ENCODE measurements around the gene COL9A2. TPM values are rescaled to one million over a fixed set of nuclear protein-coding genes. Genes with fewer than 3 reads are reported as not detected.

Gene COL9A2
- total RNA-seq, 4 donors from 2014 or later: 1.6 to 15.6 (median 9.0) TPM

DNA sequence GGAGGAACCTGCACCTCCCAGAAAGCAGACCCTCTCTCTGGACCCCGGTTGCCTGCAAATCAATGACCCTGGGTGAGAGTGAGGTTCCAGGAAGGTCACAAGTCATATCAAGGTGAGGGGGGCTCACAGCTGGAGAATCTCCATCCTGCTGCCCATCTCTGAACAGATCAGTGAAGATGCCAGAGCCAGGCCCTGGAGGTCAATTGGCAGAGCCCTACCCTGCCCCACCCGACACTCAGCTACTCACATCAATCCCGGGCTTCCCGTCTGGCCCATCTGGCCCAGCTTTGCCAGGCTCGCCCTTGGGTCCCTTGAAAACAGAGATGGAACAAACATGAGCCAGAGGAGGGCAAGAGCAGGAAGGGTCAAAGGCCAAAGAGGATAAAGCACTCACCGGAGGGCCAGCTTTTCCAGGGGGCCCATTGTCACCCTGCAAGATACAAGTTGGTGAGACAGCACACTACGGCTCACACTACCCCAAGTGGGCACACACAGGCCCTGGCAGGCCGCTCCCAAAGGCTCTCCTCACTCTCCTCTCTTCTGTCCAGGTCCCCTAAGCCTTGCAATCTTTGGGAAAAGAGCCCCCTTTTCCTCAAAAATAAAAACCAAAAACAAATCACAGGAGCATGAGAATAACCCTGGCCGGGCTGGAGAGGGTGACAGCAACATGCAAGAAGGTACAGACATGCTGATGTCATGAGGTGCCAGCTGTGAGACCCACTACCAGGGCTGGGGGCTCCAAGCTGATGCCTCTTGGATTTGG lies 2.9 kb downstream of the COL9A2 start:
- TF ChIP-seq, protein P1, sequence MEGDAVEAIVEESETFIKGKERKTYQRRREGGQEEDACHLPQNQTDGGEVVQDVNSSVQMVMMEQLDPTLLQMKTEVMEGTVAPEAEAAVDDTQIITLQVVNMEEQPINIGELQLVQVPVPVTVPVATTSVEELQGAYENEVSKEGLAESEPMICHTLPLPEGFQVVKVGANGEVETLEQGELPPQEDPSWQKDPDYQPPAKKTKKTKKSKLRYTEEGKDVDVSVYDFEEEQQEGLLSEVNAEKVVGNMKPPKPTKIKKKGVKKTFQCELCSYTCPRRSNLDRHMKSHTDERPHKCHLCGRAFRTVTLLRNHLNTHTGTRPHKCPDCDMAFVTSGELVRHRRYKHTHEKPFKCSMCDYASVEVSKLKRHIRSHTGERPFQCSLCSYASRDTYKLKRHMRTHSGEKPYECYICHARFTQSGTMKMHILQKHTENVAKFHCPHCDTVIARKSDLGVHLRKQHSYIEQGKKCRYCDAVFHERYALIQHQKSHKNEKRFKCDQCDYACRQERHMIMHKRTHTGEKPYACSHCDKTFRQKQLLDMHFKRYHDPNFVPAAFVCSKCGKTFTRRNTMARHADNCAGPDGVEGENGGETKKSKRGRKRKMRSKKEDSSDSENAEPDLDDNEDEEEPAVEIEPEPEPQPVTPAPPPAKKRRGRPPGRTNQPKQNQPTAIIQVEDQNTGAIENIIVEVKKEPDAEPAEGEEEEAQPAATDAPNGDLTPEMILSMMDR (IDR thresholded peaks at IDR 0.05): no peak

GRCh38 chr1:40313329-40313957 lies 3.6 kb downstream of the COL9A2 start:
- ATAC-seq (ENCODE audit: low FRiP score): no peak

More for the DNA sequence above, 2.9 kb downstream of the COL9A2 start:
- no peak for DNase-seq (ENCODE audit: low spot score)
- ATAC-seq (ENCODE audit: low FRiP score): no peak

GRCh38 chr1:40312238-40313205 lies 4.6 kb downstream of the COL9A2 start:
- ATAC-seq (ENCODE audit: low FRiP score) (no peak), DNase-seq (ENCODE audit: low spot score) (no peak)
- TF ChIP-seq, protein P1 (IDR thresholded peaks at IDR 0.05): no peak

More at GRCh38 chr1:40313329-40313957, 3.6 kb downstream of the COL9A2 start:
- DNase-seq (ENCODE audit: low spot score): no peak
- TF ChIP-seq, protein P1 (IDR thresholded peaks at IDR 0.05): no peak

- no peak for DNase-seq (ENCODE audit: low spot score)
- TF ChIP-seq, protein P1 (IDR thresholded peaks at IDR 0.05): no peak
- no peak for ATAC-seq (ENCODE audit: low FRiP score)
These were observed 5.4 kb downstream of the COL9A2 start for GRCh38 chr1:40311692-40312091.

GRCh38 chr1:40310983-40311642 lies 6.0 kb downstream of the COL9A2 start:
- TF ChIP-seq, protein P1 (IDR thresholded peaks at IDR 0.05): no peak
- ATAC-seq (ENCODE audit: low FRiP score): no peak
- no peak for DNase-seq (ENCODE audit: low spot score)

GRCh38 chr1:40310129-40310461 lies 7.0 kb downstream of the COL9A2 start:
- DNase-seq (ENCODE audit: low spot score): no peak
- ATAC-seq (ENCODE audit: low FRiP score): no peak
- TF ChIP-seq, protein P1 (IDR thresholded peaks at IDR 0.05): no peak
